Measurements from ENCODE around the gene CKS1B.

Gene CKS1B

DNA sequence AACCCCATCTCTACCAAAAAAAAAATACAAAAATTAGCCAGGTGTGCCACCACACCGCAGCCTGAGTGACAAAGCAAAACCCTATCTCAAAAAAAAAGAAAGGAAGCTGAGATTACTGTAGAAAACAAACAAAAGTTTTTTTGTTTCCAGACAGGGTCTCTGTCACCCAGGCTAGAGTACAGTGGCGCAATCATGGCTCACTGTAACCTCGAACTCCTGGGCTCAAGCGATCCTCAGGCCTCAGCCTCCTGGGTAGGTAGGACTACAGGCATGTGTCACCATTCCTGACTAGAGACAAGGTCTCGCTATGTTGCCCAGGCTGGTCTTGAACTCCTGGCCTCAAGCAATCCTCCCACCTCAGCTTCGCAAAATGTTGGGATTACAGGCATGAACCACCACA is 10.1 kb upstream of the CKS1B start:
- Histone ChIP-seq H3K27ac (replicated peaks) (no peak overlapping the region), H3K4me3 (replicated peaks; ENCODE audit: insufficient read depth, low read length) (no peak overlapping the region), H3K27me3 (ENCODE audit: insufficient read depth, poor library complexity, severe bottlenecking) (no peaks in the 10 kb centered on the region)
- TF ChIP-seq SPI1 (IDR thresholded peaks at IDR 0.05; ENCODE audit: borderline replicate concordance, low read depth) (no peak), GABPA (IDR thresholded peaks at IDR 0.05; ENCODE audit: low read depth) (no peak), POLR2AphosphoS5 (IDR thresholded peaks at IDR 0.05; ENCODE audit: low read depth) (no peak)
- TF ChIP-seq, protein P1, sequence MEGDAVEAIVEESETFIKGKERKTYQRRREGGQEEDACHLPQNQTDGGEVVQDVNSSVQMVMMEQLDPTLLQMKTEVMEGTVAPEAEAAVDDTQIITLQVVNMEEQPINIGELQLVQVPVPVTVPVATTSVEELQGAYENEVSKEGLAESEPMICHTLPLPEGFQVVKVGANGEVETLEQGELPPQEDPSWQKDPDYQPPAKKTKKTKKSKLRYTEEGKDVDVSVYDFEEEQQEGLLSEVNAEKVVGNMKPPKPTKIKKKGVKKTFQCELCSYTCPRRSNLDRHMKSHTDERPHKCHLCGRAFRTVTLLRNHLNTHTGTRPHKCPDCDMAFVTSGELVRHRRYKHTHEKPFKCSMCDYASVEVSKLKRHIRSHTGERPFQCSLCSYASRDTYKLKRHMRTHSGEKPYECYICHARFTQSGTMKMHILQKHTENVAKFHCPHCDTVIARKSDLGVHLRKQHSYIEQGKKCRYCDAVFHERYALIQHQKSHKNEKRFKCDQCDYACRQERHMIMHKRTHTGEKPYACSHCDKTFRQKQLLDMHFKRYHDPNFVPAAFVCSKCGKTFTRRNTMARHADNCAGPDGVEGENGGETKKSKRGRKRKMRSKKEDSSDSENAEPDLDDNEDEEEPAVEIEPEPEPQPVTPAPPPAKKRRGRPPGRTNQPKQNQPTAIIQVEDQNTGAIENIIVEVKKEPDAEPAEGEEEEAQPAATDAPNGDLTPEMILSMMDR (IDR thresholded peaks at IDR 0.05; ENCODE audit: insufficient read depth, low read length), result no peak
- TF ChIP-seq, protein P2, sequence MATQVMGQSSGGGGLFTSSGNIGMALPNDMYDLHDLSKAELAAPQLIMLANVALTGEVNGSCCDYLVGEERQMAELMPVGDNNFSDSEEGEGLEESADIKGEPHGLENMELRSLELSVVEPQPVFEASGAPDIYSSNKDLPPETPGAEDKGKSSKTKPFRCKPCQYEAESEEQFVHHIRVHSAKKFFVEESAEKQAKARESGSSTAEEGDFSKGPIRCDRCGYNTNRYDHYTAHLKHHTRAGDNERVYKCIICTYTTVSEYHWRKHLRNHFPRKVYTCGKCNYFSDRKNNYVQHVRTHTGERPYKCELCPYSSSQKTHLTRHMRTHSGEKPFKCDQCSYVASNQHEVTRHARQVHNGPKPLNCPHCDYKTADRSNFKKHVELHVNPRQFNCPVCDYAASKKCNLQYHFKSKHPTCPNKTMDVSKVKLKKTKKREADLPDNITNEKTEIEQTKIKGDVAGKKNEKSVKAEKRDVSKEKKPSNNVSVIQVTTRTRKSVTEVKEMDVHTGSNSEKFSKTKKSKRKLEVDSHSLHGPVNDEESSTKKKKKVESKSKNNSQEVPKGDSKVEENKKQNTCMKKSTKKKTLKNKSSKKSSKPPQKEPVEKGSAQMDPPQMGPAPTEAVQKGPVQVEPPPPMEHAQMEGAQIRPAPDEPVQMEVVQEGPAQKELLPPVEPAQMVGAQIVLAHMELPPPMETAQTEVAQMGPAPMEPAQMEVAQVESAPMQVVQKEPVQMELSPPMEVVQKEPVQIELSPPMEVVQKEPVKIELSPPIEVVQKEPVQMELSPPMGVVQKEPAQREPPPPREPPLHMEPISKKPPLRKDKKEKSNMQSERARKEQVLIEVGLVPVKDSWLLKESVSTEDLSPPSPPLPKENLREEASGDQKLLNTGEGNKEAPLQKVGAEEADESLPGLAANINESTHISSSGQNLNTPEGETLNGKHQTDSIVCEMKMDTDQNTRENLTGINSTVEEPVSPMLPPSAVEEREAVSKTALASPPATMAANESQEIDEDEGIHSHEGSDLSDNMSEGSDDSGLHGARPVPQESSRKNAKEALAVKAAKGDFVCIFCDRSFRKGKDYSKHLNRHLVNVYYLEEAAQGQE (IDR thresholded peaks at IDR 0.05; ENCODE audit: insufficient replicate concordance, low read depth), result no peak
- DNase-seq (ENCODE audit: low read depth in 1 of 2, low spot score in 1 of 2), result no peak

DNA sequence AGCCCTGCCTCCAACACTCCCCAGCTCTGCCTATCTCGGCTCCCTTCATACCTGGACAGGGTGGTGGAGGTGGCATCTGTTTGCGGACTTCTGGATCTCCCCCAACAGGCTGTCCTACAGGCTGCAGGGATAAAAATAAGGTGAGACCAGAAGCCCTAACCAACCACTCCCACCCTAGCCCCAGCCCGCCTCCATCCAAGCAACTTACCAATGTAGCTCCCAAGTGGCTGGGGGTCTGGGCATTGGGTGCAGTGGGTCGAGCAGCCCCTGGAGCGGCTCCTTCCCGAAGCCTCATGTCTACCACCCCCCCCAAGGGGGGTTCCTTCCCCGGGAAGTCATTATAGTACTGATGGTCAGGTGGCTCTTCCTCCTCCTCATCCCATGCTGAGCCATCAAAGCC is 8.4 kb upstream of the CKS1B start:
- no peak for DNase-seq (ENCODE audit: low read depth in 1 of 2, low spot score in 1 of 2)
- Histone ChIP-seq H3K27me3 (ENCODE audit: insufficient read depth, poor library complexity, severe bottlenecking) (no peaks in the 10 kb centered on the region), H3K4me3 (replicated peaks; ENCODE audit: insufficient read depth, low read length) (no peak overlapping the region), H3K27ac (replicated peaks) (no peak overlapping the region)
- TF ChIP-seq POLR2AphosphoS5 (IDR thresholded peaks at IDR 0.05; ENCODE audit: low read depth) (no peak), GABPA (IDR thresholded peaks at IDR 0.05; ENCODE audit: low read depth) (no peak), SPI1 (IDR thresholded peaks at IDR 0.05; ENCODE audit: borderline replicate concordance, low read depth) (no peak)
- TF ChIP-seq, protein P1 (IDR thresholded peaks at IDR 0.05; ENCODE audit: insufficient read depth, low read length), result no peak
- TF ChIP-seq, protein P2 (IDR thresholded peaks at IDR 0.05; ENCODE audit: insufficient replicate concordance, low read depth), result no peak

DNA sequence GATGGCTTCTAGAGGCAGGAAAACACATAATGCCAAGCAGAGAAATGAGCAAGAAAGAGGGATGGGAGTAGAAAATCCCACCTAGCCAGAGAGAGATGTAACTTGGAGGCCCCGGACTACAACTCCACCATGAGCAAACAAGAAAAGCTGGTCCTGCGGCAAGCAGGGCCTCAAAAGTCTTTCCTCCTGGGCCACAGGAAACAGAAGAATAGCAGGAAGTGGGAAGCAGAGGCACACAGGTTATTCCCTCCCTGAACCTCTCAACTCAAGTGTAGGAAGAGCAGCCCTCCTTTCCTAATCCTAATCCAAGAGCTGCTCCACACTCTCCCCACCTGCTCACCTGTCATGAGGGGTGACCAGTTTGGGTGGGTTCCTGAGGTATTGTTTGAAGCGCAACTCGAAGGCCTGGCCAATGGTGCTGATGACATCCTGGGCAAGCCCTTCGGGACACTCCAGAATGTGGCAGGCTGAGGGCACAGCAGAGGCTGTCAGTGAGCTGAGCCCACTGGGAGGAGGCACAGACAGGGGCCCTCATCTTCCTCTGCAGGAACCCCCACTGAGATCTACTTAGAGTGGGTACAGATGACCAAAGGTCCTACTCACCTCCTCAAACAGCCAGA is 7.0 kb upstream of the CKS1B start:
- no peak overlapping the region for H3K27ac ChIP-seq (replicated peaks)
- H3K4me3 ChIP-seq (replicated peaks; ENCODE audit: insufficient read depth, low read length), result no peak overlapping the region
- no peak for TF ChIP-seq POLR2AphosphoS5 (IDR thresholded peaks at IDR 0.05; ENCODE audit: low read depth)
- no peak for TF ChIP-seq GABPA (IDR thresholded peaks at IDR 0.05; ENCODE audit: low read depth)
- TF ChIP-seq, protein P1 (IDR thresholded peaks at IDR 0.05; ENCODE audit: insufficient read depth, low read length), result no peak
- TF ChIP-seq SPI1 (IDR thresholded peaks at IDR 0.05; ENCODE audit: borderline replicate concordance, low read depth), result no peak
- TF ChIP-seq, protein P2 (IDR thresholded peaks at IDR 0.05; ENCODE audit: insufficient replicate concordance, low read depth), result no peak

More for the DNA sequence above, 7.0 kb upstream of the CKS1B start:
- no peak for DNase-seq (ENCODE audit: low read depth in 1 of 2, low spot score in 1 of 2)
- H3K27me3 ChIP-seq (ENCODE audit: insufficient read depth, poor library complexity, severe bottlenecking), result no peaks in the 10 kb centered on the region

Data from HL-60 (cell line).